Activated gamma-delta T cell (primary cell): Measurements from ENCODE around the gene FAM25A.

ENCODE experiments used
- DNase-seq: peaks from one replicate; lab custom pipeline; 2025; lab: John Stamatoyannopoulos, UW

Gene FAM25A

DNA sequence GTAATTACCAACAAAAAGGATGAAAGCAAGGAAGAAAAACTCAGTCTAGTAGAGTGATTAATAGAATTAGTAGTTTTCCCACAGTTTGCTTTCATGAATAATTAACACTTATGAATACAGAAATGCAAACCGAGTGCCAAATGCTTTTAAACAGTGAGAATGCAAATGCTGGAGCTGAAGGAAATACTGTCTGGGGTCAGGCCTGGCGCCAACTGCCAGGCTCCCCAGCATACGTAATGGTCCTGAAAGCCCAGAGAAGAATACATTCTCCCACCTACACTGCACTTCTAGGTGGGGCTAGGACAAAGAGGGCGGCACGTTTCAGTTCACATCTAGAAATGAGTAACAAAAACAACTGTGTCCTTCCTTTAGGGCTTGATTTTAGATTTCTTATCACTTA, 44.6 kb downstream of the FAM25A start:
- DNase-seq, result no peak

DNA sequence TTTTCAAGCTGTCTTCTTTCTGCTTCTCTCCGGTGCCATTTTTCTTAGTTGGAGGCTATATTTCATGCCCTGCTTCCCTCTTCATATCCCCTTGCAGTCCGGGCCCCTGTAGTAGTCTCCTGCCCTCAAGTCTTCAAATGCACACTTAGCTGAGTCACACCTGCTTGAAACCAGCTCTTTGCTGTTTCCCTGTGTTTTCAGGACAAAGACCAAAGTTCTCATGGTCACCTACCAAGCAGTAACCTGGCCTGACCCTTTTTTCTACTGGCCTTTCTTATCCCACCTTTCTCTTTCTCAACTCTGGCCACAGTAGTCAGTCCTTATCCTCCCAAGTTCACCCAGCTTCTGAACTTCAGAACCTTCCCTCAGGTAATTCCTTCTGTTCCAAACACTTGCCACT, 46.1 kb downstream of the FAM25A start:
- DNase-seq, result no peak

DNA sequence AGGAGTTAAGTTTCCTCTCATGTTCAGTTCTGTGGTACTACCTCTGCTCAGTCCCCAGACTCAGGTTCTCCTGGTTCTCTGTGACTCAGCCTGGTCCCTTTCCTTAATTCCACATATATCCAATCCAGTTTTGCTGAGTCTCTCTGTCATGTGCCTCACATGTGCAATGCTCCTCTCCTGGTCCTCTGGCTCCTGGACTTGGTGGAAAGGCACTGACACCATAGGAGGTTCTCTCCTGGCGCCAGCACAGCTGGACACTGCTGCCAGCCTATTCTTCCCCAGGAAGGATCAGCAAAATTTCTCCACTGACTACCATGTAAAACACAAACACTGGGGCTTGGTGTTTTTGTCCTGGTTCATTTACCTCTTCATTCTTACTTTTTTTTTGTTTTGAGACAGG, 46.8 kb downstream of the FAM25A start:
- no peak for DNase-seq

DNA sequence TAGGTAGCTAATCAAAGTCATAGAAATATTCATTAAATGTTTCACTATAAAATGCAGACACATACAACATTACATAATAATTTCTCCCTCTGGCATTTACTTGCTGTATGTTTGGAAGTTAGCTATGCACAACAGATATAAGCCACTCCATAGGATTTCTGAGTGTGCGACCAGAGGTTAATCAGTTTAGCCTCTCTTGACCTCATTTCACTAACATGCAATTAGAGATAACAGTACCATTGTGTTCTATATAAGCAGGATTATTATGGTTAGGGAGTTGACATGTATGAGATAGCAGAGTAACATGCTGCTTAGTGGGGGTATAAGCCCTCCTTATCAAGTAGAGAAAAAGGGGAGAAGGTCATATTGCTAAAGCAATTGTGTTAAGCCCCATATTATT, 48.2 kb downstream of the FAM25A start:
- no peak for DNase-seq

DNA sequence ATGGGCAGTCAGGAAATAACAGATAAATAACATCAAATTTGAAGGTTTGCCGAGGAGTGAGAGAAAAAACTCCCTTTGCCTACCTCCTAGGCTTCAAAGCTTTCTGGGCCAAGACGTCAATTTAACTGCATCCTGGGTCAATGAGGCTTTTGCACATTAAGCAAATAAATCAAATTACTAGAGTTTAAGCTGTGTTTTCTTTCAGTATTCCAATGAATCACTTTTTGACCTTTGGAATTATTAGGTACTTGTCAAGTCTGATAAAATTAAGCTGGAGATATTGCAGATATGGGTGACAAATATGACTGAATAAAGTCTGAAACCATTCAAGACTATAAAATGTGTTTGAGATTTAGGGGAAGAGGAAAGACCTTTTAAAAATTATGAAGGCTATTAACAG, 52.4 kb downstream of the FAM25A start:
- no peak for DNase-seq
